Choroid plexus epithelial cell (primary cell): Measurements from ENCODE around the gene CD177.

Source experiments
- DNase-seq: peaks from one replicate; pipeline ENCODE4 v3.0.0-alpha.2; 2010; ENCODE audit warnings: low read depth
- H3K4me3 ChIP-seq: 2 replicates; pipeline ENCODE4 v1.5.1; 2011; ENCODE audit warnings: low read depth, mild to moderate bottlenecking, control low read depth, low read length, moderate library complexity
- TF ChIP-seq, protein P1 (sequence below): conservative IDR thresholded peaks from 2 replicates; pipeline ENCODE4 v1.5.1; 2011; ENCODE audit warnings: low read depth, mild to moderate bottlenecking, control low read depth, inconsistent platforms, low read length, moderate library complexity

CD177 gene

GRCh38 chr19:43311256-43311655 lies 42.2 kb upstream of the CD177 start:
- no peak for DNase-seq
- TF ChIP-seq, protein P1, sequence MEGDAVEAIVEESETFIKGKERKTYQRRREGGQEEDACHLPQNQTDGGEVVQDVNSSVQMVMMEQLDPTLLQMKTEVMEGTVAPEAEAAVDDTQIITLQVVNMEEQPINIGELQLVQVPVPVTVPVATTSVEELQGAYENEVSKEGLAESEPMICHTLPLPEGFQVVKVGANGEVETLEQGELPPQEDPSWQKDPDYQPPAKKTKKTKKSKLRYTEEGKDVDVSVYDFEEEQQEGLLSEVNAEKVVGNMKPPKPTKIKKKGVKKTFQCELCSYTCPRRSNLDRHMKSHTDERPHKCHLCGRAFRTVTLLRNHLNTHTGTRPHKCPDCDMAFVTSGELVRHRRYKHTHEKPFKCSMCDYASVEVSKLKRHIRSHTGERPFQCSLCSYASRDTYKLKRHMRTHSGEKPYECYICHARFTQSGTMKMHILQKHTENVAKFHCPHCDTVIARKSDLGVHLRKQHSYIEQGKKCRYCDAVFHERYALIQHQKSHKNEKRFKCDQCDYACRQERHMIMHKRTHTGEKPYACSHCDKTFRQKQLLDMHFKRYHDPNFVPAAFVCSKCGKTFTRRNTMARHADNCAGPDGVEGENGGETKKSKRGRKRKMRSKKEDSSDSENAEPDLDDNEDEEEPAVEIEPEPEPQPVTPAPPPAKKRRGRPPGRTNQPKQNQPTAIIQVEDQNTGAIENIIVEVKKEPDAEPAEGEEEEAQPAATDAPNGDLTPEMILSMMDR: no peak
- H3K4me3 ChIP-seq: no peak overlapping the region

GRCh38 chr19:43311706-43312105 lies 41.8 kb upstream of the CD177 start:
- TF ChIP-seq, protein P1: no peak
- H3K4me3 ChIP-seq: no peak overlapping the region
- DNase-seq: no peak

DNA sequence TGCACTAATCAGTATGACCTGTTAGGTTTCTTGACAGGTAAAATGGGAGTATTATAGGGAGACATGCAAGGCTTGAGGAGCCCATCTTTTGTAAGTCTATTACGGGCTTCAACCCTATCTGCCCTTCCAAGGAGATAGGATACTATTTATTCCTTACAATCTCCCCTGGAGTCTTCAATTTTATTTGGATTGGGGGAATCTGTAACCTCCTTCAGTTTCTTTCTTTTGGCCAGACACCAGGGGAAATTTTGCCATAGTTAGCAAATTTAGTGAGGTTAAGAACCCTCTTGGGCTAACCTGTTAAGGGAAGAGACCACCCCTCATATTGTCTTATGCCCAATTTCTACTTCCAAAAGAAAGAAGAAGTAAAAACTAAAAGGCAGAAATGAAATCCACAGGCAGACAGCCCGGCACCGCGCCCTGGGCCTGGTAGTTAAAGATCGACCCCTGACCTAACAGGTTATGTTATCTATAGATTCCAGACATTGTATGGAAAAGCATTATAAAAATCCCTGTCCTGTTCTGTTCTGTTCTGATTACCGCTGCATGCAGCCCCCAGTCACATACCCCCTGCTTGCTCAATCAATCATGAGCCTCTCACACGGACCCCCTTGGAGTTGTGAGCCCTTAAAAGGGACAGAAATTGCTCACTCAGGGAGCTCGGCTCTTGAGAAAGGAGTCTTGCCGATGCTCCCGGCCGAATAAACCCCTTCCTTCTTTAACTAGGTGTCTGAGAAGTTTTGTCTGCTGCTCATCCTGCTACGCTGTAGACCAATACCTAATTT lies 39.6 kb upstream of the CD177 start:
- TF ChIP-seq, protein P1: no peak
- H3K4me3 ChIP-seq: no peak overlapping the region
- DNase-seq: no peak

GRCh38 chr19:43315851-43316250 lies 37.6 kb upstream of the CD177 start:
- TF ChIP-seq, protein P1: no peak
- DNase-seq: no peak
- no peak overlapping the region for H3K4me3 ChIP-seq

- peak; percentile 34 for DNase-seq
- no peak overlapping the region for H3K4me3 ChIP-seq
- TF ChIP-seq, protein P1: peak; percentile 53
These were observed 36.7 kb upstream of the CD177 start for GRCh38 chr19:43316591-43317319.

DNA sequence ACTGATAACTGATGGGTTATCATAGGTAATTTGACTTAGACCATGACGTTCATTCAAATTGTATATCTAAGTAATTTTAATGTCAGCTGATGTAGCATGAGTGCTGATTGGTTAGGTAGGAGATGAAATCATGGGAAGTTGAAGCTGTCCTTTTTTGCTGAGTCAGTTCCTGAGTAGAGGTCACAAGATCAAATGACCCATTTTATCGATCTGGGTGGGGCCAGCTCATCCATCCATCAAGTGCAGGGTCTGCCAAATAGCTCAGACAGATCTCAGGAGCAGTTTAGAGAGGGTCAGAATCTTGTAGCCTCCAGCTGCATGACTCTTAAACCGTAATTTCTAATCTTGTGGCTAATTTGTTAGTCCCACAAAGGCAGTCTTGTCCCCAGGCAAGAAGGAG lies 35.3 kb upstream of the CD177 start:
- TF ChIP-seq, protein P1: no peak
- DNase-seq: no peak
- H3K4me3 ChIP-seq: no peak overlapping the region
